Retinal pigment epithelial cell (primary cell): ENCODE data around the gene TGM2.

Source experiments
- DNase-seq: peaks from one replicate; pipeline ENCODE4 v3.0.0-alpha.2; 2010; ENCODE audit warnings: low read depth
- H3K4me3 ChIP-seq: 2 replicates; pipeline ENCODE4 v1.5.1; 2011; ENCODE audit warnings: mild to moderate bottlenecking, low read length, control low read depth, moderate library complexity
- CTCF ChIP-seq: conservative IDR thresholded peaks from 2 replicates; pipeline ENCODE4 v1.5.1; 2011; ENCODE audit warnings: low read depth, low read length, control low read depth, inconsistent platforms

Gene TGM2

GRCh38 chr20:38139156-38139912, 25.7 kb downstream of the TGM2 start:
- no peak overlapping the region for H3K4me3 ChIP-seq
- no peak for TF ChIP-seq CTCF
- DNase-seq = no peak

GRCh38 chr20:38138086-38138778, 26.8 kb downstream of the TGM2 start:
- H3K4me3 ChIP-seq = no peak overlapping the region
- no peak for DNase-seq
- TF ChIP-seq CTCF = no peak

GRCh38 chr20:38137441-38138037, 27.5 kb downstream of the TGM2 start:
- no peak overlapping the region for H3K4me3 ChIP-seq
- DNase-seq = no peak
- TF ChIP-seq CTCF = no peak

- no peak for TF ChIP-seq CTCF
- H3K4me3 ChIP-seq = no peak overlapping the region
- DNase-seq = no peak
Observed at GRCh38 chr20:38136421-38137245, 28.4 kb downstream of the TGM2 start.

GRCh38 chr20:38135651-38136420, 29.2 kb downstream of the TGM2 start:
- no peak for TF ChIP-seq CTCF
- DNase-seq = no peak
- H3K4me3 ChIP-seq = no peak overlapping the region

GRCh38 chr20:38135271-38135650, 29.8 kb downstream of the TGM2 start:
- no peak overlapping the region for H3K4me3 ChIP-seq
- TF ChIP-seq CTCF = no peak
- no peak for DNase-seq
